HEK293 (cell line): Measurements from ENCODE around the gene LGI2.

Experiments used
- CTCF ChIA-PET: fragments of 350-600 bp; formaldehyde crosslinking; extraction: SDS; loops from one replicate; lab custom pipeline; 2021; ENCODE audit warnings: antibody characterized with exemption; lab: Yijun Ruan, JAX
- POLR2A ChIA-PET: fragments of 300-600 bp; formaldehyde crosslinking; extraction: SDS; loops from one replicate; lab custom pipeline; 2020; ENCODE audit warnings: antibody characterized with exemption, inconsistent platforms; lab: Yijun Ruan, JAX
- H3K27ac ChIP-seq: fragments of 200-500 bp; sonication (Bioruptor generic); 2 replicates; pipeline ENCODE4 v1.5.1; 2014; ENCODE audit warnings: low read depth, low read length, control low read depth, inconsistent platforms; ENCODE audit errors: extremely low read depth
- H3K36me3 ChIP-seq, 2 experiments: fragments of 200-500 bp in 1 of 2; sonication (Bioruptor generic) in 1 of 2; 1 replicate in 1 of 2; 2 replicates in 1 of 2; pipeline ENCODE4 v1.5.1; 2014 to 2017; ENCODE audit warnings: inconsistent platforms in 2 of 2, low read length in 2 of 2; ENCODE audit not compliant: control insufficient read depth in 2 of 2, insufficient read depth in 1 of 2
- H3K4me1 ChIP-seq: fragments of 200-500 bp; sonication (Bioruptor generic); 2 replicates; pipeline ENCODE4 v1.5.1; 2014; ENCODE audit warnings: mild to moderate bottlenecking, low read length, inconsistent platforms; ENCODE audit not compliant: control insufficient read depth, insufficient read depth
- H3K4me3 ChIP-seq: 2 replicates; pipeline ENCODE4 v1.5.1; 2011; ENCODE audit warnings: low read depth, mild to moderate bottlenecking, control low read depth, low read length, moderate library complexity
- H3K9me3 ChIP-seq: fragments of 200-500 bp; sonication (Bioruptor generic); 2 replicates; pipeline ENCODE4 v1.5.1; 2014; ENCODE audit warnings: low read depth, low read length, inconsistent platforms; ENCODE audit not compliant: control insufficient read depth, insufficient read depth
- BCL11A ChIP-seq: fragments of 450-650 bp; formaldehyde crosslinking; IDR thresholded peaks from 2 replicates; pipeline ENCODE4 v1.5.1; 2016; ENCODE audit warnings: low read depth, missing biosample characterization, missing genetic modification characterization
- BCL11B ChIP-seq: fragments of 450-650 bp; formaldehyde crosslinking; IDR thresholded peaks from 2 replicates; pipeline ENCODE4 v1.5.1; 2016; ENCODE audit warnings: low read depth, missing biosample characterization, missing genetic modification characterization
- TCF7L2 ChIP-seq: IDR thresholded peaks from 2 replicates; pipeline ENCODE4 v1.6.1; 2011; ENCODE audit warnings: low read depth, mild to moderate bottlenecking, inconsistent platforms, low read length, moderate library complexity, borderline replicate concordance
- YY1 ChIP-seq: fragments of 450-650 bp; formaldehyde crosslinking; IDR thresholded peaks from 2 replicates; pipeline ENCODE4 v1.5.1; 2018; ENCODE audit warnings: missing biosample characterization, missing genetic modification characterization
- ZEB2 ChIP-seq: fragments of 450-650 bp; formaldehyde crosslinking; IDR thresholded peaks from 2 replicates; pipeline ENCODE4 v1.5.1; 2016; ENCODE audit warnings: missing biosample characterization, missing genetic modification characterization
- ZNF155 ChIP-seq: fragments of 450-650 bp; formaldehyde crosslinking; IDR thresholded peaks from 2 replicates; pipeline ENCODE4 v1.5.1; 2016; ENCODE audit warnings: missing biosample characterization, missing genetic modification characterization
- ZNF19 ChIP-seq: fragments of 450-650 bp; formaldehyde crosslinking; IDR thresholded peaks from 2 replicates; pipeline ENCODE4; 2016; ENCODE audit warnings: missing biosample characterization, missing genetic modification characterization, low read depth
- ZNF202 ChIP-seq: fragments of 450-650 bp; formaldehyde crosslinking; IDR thresholded peaks from 2 replicates; pipeline ENCODE4 v1.5.1; 2016; ENCODE audit warnings: missing biosample characterization, missing genetic modification characterization, borderline replicate concordance
- ZNF239 ChIP-seq: fragments of 450-650 bp; formaldehyde crosslinking; IDR thresholded peaks from 2 replicates; pipeline ENCODE4 v1.5.1; 2016; ENCODE audit warnings: missing biosample characterization, missing genetic modification characterization
- ZNF248 ChIP-seq: fragments of 450-650 bp; formaldehyde crosslinking; IDR thresholded peaks from 2 replicates; pipeline ENCODE4 v1.5.1; 2017; ENCODE audit warnings: missing biosample characterization, missing genetic modification characterization
- ZNF302 ChIP-seq: fragments of 450-650 bp; formaldehyde crosslinking; IDR thresholded peaks from 2 replicates; pipeline ENCODE4 v1.5.1; 2016; ENCODE audit warnings: missing biosample characterization, missing genetic modification characterization, low read depth
- ZNF391 ChIP-seq: fragments of 450-650 bp; formaldehyde crosslinking; IDR thresholded peaks from 2 replicates; pipeline ENCODE4 v1.5.1; 2016; ENCODE audit warnings: low read depth, missing biosample characterization, missing genetic modification characterization, borderline replicate concordance
- ZNF626 ChIP-seq: fragments of 450-650 bp; sonication (Bioruptor Pico); formaldehyde crosslinking; IDR thresholded peaks from 2 replicates; pipeline ENCODE4 v1.5.1; 2018; ENCODE audit warnings: missing biosample characterization, missing genetic modification characterization, inconsistent platforms
- ZNF660 ChIP-seq: fragments of 450-650 bp; IDR thresholded peaks from 2 replicates; pipeline ENCODE4 v1.5.1; 2018; ENCODE audit warnings: missing biosample characterization, mild to moderate bottlenecking, missing genetic modification characterization
- ZNF701 ChIP-seq: fragments of 450-650 bp; formaldehyde crosslinking; IDR thresholded peaks from 2 replicates; pipeline ENCODE4 v1.5.1; 2016; ENCODE audit warnings: missing biosample characterization, missing genetic modification characterization
- ZSCAN30 ChIP-seq: fragments of 450-650 bp; IDR thresholded peaks from 2 replicates; pipeline ENCODE4 v1.5.1; 2018; ENCODE audit warnings: missing biosample characterization, mild to moderate bottlenecking, missing genetic modification characterization, moderate library complexity
- TF ChIP-seq, protein P1 (sequence below): fragments of 450-650 bp; formaldehyde crosslinking; IDR thresholded peaks from 2 replicates; pipeline ENCODE4 v1.5.1; 2016; ENCODE audit warnings: missing biosample characterization, missing genetic modification characterization
- TF ChIP-seq, protein P2 (sequence below): fragments of 450-650 bp; formaldehyde crosslinking; IDR thresholded peaks from 2 replicates; pipeline ENCODE4 v1.5.1; 2016; ENCODE audit warnings: missing biosample characterization, missing genetic modification characterization, borderline replicate concordance
- TF ChIP-seq, protein P3 (sequence below): fragments of 450-650 bp; formaldehyde crosslinking; IDR thresholded peaks from 2 replicates; pipeline ENCODE4 v1.5.1; 2016; ENCODE audit warnings: missing biosample characterization, missing genetic modification characterization
- TF ChIP-seq, protein P4 (sequence below): fragments of 450-650 bp; formaldehyde crosslinking; IDR thresholded peaks from 2 replicates; pipeline ENCODE4 v1.5.1; 2017; ENCODE audit warnings: missing biosample characterization, missing genetic modification characterization
- TF ChIP-seq, protein P5 (sequence below): fragments of 450-650 bp; formaldehyde crosslinking; IDR thresholded peaks from 2 replicates; pipeline ENCODE4 v1.5.1; 2016; ENCODE audit warnings: missing biosample characterization, missing genetic modification characterization

The LGI2 gene

DNA sequence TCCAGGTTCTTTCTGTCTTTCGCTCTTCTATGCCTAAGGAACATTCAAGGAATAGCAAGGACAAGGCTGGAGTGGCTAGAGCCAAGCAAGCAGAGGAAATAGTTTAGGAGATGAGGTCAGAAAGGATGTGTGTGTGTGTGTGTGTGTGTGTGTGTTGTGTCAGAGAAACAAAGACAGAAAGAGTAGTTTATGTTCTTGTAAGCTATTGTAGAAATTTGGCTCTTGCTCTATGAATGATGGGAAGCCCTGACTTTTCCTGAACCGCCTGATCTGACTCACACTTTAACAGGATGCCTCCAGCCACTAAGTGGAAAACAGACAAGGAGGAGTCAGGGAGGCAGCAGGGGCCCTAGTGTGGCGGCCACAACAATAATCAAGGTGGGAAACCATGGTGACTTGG is 39.7 kb downstream of the LGI2 start:
- H3K36me3 ChIP-seq: no peaks in the 10 kb centered on the region
- no peaks in the 10 kb centered on the region for H3K4me1 ChIP-seq
- ChIA-PET CTCF (interaction anchor here (4.3 kb wide), 1 partner anchor 11 kb away, joined by 22 read pairs; no protein-coding TSS in a partner anchor), POLR2A (no interaction called here)
- no peak overlapping the region for H3K27ac ChIP-seq
- no peak overlapping the region for H3K4me3 ChIP-seq
- TF ChIP-seq BCL11A (tag by site-specific recombination): no peak
- no peak for TF ChIP-seq BCL11B (tag by site-specific recombination)
- no peak for TF ChIP-seq ZNF239 (tag by site-specific recombination)
- TF ChIP-seq ZNF626 (tag by site-specific recombination): no peak
- TF ChIP-seq ZNF155 (tag by site-specific recombination): no peak
- no peak for TF ChIP-seq ZEB2 (tag by site-specific recombination)
- H3K9me3 ChIP-seq: no peaks in the 10 kb centered on the region

DNA sequence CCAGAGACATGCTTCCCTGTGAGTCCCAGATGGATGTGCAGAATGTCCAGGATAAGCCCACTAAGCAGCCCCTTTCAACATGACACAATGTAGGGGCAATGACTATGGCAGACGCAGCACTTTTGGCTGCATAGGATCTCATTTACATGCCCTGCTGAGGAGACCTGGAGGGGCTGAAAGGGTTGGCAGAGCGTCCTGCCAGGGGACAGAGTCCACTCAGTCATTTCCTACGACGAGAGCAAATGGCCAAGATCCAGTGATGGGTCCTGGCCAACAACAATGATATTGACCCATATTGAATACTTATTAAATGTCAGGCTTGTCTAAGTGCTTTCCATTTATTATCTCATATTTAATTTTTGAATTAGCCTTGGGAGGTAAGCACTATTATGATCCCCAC is 41.4 kb downstream of the LGI2 start:
- POLR2A ChIA-PET: no interaction called here
- CTCF ChIA-PET: interaction anchor here (0.5 to 4.3 kb wide), 5 partner anchors 8 to 246 kb away, joined by 3 to 22 read pairs (median 3); no protein-coding TSS in a partner anchor
- no peaks in the 10 kb centered on the region for H3K9me3 ChIP-seq
- no peaks in the 10 kb centered on the region for H3K36me3 ChIP-seq
- H3K27ac ChIP-seq: no peak overlapping the region
- H3K4me3 ChIP-seq: no peak overlapping the region
- H3K4me1 ChIP-seq: no peaks in the 10 kb centered on the region
- TF ChIP-seq ZNF302 (tag by site-specific recombination) (no peak), ZNF626 (tag by site-specific recombination) (no peak), TCF7L2 (no peak), ZNF391 (tag by site-specific recombination) (no peak), ZNF701 (no peak), ZSCAN30 (tag by site-specific recombination) (no peak), YY1 (tag by site-specific recombination) (no peak), ZNF248 (tag by site-specific recombination) (no peak), ZNF19 (no peak), ZNF660 (tag by site-specific recombination) (no peak), ZNF202 (tag by site-specific recombination) (no peak)
- TF ChIP-seq, protein P1, sequence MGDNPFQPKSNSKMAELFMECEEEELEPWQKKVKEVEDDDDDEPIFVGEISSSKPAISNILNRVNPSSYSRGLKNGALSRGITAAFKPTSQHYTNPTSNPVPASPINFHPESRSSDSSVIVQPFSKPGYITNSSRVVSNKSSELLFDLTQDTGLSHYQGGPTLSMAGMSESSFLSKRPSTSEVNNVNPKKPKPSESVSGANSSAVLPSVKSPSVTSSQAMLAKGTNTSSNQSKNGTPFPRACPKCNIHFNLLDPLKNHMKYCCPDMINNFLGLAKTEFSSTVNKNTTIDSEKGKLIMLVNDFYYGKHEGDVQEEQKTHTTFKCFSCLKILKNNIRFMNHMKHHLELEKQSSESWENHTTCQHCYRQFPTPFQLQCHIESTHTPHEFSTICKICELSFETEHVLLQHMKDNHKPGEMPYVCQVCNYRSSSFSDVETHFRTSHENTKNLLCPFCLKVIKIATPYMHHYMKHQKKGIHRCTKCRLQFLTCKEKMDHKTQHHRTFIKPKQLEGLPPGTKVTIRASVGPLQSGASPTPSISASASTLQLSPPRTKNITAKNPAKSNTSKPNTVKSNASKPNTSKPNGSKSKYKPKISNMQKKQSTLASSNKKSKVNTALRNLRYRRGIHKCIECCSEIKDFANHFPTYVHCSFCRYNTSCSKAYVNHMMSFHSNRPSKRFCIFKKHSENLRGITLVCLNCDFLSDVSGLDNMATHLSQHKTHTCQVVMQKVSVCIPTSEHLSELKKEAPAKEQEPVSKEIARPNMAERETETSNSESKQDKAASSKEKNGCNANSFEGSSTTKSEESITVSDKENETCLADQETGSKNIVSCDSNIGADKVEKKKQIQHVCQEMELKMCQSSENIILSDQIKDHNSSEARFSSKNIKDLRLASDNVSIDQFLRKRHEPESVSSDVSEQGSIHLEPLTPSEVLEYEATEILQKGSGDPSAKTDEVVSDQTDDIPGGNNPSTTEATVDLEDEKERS (tag by site-specific recombination): no peak
- TF ChIP-seq, protein P2, sequence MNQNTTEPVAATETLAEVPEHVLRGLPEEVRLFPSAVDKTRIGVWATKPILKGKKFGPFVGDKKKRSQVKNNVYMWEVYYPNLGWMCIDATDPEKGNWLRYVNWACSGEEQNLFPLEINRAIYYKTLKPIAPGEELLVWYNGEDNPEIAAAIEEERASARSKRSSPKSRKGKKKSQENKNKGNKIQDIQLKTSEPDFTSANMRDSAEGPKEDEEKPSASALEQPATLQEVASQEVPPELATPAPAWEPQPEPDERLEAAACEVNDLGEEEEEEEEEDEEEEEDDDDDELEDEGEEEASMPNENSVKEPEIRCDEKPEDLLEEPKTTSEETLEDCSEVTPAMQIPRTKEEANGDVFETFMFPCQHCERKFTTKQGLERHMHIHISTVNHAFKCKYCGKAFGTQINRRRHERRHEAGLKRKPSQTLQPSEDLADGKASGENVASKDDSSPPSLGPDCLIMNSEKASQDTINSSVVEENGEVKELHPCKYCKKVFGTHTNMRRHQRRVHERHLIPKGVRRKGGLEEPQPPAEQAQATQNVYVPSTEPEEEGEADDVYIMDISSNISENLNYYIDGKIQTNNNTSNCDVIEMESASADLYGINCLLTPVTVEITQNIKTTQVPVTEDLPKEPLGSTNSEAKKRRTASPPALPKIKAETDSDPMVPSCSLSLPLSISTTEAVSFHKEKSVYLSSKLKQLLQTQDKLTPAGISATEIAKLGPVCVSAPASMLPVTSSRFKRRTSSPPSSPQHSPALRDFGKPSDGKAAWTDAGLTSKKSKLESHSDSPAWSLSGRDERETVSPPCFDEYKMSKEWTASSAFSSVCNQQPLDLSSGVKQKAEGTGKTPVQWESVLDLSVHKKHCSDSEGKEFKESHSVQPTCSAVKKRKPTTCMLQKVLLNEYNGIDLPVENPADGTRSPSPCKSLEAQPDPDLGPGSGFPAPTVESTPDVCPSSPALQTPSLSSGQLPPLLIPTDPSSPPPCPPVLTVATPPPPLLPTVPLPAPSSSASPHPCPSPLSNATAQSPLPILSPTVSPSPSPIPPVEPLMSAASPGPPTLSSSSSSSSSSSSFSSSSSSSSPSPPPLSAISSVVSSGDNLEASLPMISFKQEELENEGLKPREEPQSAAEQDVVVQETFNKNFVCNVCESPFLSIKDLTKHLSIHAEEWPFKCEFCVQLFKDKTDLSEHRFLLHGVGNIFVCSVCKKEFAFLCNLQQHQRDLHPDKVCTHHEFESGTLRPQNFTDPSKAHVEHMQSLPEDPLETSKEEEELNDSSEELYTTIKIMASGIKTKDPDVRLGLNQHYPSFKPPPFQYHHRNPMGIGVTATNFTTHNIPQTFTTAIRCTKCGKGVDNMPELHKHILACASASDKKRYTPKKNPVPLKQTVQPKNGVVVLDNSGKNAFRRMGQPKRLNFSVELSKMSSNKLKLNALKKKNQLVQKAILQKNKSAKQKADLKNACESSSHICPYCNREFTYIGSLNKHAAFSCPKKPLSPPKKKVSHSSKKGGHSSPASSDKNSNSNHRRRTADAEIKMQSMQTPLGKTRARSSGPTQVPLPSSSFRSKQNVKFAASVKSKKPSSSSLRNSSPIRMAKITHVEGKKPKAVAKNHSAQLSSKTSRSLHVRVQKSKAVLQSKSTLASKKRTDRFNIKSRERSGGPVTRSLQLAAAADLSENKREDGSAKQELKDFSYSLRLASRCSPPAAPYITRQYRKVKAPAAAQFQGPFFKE (tag by site-specific recombination): no peak
- TF ChIP-seq, protein P3, sequence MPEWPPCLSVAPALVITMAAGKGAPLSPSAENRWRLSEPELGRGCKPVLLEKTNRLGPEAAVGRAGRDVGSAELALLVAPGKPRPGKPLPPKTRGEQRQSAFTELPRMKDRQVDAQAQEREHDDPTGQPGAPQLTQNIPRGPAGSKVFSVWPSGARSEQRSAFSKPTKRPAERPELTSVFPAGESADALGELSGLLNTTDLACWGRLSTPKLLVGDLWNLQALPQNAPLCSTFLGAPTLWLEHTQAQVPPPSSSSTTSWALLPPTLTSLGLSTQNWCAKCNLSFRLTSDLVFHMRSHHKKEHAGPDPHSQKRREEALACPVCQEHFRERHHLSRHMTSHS (tag by site-specific recombination): no peak
- TF ChIP-seq, protein P4, sequence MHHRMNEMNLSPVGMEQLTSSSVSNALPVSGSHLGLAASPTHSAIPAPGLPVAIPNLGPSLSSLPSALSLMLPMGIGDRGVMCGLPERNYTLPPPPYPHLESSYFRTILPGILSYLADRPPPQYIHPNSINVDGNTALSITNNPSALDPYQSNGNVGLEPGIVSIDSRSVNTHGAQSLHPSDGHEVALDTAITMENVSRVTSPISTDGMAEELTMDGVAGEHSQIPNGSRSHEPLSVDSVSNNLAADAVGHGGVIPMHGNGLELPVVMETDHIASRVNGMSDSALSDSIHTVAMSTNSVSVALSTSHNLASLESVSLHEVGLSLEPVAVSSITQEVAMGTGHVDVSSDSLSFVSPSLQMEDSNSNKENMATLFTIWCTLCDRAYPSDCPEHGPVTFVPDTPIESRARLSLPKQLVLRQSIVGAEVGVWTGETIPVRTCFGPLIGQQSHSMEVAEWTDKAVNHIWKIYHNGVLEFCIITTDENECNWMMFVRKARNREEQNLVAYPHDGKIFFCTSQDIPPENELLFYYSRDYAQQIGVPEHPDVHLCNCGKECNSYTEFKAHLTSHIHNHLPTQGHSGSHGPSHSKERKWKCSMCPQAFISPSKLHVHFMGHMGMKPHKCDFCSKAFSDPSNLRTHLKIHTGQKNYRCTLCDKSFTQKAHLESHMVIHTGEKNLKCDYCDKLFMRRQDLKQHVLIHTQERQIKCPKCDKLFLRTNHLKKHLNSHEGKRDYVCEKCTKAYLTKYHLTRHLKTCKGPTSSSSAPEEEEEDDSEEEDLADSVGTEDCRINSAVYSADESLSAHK (tag by site-specific recombination): no peak
- TF ChIP-seq, protein P5, sequence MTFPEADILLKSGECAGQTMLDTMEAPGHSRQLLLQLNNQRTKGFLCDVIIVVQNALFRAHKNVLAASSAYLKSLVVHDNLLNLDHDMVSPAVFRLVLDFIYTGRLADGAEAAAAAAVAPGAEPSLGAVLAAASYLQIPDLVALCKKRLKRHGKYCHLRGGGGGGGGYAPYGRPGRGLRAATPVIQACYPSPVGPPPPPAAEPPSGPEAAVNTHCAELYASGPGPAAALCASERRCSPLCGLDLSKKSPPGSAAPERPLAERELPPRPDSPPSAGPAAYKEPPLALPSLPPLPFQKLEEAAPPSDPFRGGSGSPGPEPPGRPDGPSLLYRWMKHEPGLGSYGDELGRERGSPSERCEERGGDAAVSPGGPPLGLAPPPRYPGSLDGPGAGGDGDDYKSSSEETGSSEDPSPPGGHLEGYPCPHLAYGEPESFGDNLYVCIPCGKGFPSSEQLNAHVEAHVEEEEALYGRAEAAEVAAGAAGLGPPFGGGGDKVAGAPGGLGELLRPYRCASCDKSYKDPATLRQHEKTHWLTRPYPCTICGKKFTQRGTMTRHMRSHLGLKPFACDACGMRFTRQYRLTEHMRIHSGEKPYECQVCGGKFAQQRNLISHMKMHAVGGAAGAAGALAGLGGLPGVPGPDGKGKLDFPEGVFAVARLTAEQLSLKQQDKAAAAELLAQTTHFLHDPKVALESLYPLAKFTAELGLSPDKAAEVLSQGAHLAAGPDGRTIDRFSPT (tag by site-specific recombination): no peak
